Pancreas (tissue), 10 donors: Measurements from ENCODE around the gene ANP32B. TPM values are rescaled to one million over a fixed set of nuclear protein-coding genes. Genes with fewer than 3 reads are reported as not detected.

Experiments used
- ATAC-seq, 4 donors: fragments of 200-7000 bp; cut with Tn5 transposase; one replicate each; pipeline versions ENCODE4 v1.8.0 to v1.9.1; 2020; ENCODE audit warnings: mild to moderate bottlenecking in 4 of 4, moderate library complexity in 4 of 4
- DNase-seq, 6 donors: peaks; one replicate each; pipeline ENCODE4 v3.0.0-alpha.2; 2020
- FAIRE-seq: peaks from 2 replicates; lab custom pipeline; 2012; peaks lifted over from hg19 to GRCh38; lab: Jason Lieb, UNC
- H3K27ac ChIP-seq, 4 donors: fragments of 200-600 bp; sonication (generic); 1 replicate in 3 of 4; 2 replicates in 1 of 4; pipeline versions ENCODE4 v1.5.0 to v1.8.0; 2020
- H3K27me3 ChIP-seq, 4 donors: fragments of 200-600 bp; one replicate each; pipeline ENCODE4 v1.8.0; 2021
- H3K36me3 ChIP-seq, 3 donors: fragments of 200-600 bp; sonication (generic) in 1 of 3; one replicate each; pipeline versions ENCODE4 v1.5.0 to v1.8.0; 2020 to 2021
- H3K4me1 ChIP-seq, 3 donors: fragments of 200-600 bp; one replicate each; pipeline ENCODE4 v1.8.0; 2021
- H3K4me3 ChIP-seq, 4 donors: fragments of 200-600 bp; sonication (generic) in 2 of 4; one replicate each; pipeline versions ENCODE4 v1.5.0 to v1.8.0; 2020 to 2021
- H3K9me3 ChIP-seq, 4 donors: fragments of 200-600 bp; one replicate each; pipeline ENCODE4 v1.8.0; 2021
- WGBS, 2 donors: extraction: QIAGEN DNeasy Blood & Tissue Kit; methylation state at CpG; one replicate each; pipeline ENCODE4 v1.1.7; 2013; 5-methylcytosine and 5-hydroxymethylcytosine counted together
- intact Hi-C, 3 donors: fragments of 100-400 bp; cut with DNase I; formaldehyde crosslinking; loops; one replicate each; pipeline versions ENCODE4 v1.11.1 to v1.14.2; 2022
- polyA plus RNA-seq, 2 donors: library from polyadenylated mRNA; stranded (reverse); fragments of 200-250 nt; gene quantifications; one replicate each; pipeline ENCODE4 v1.2.3, GENCODE V29; 2013
- total RNA-seq, 6 donors: library from RNA; stranded (reverse); fragmentation: NEBNext Ultra II Directional in 4 of 6; extraction: Animal tissue kit (Norgen Biotek cat#: 25700) in 4 of 6; gene quantifications; one replicate each; pipeline versions ENCODE4 v1.2.1 to v1.2.4, GENCODE V29; 2021 to 2023
- TF ChIP-seq, protein P1 (sequence below), 4 donors: fragments of 200-600 bp; sonication (generic) in 3 of 4; IDR thresholded peaks; one replicate each; pipeline versions ENCODE4 v1.5.0 to v1.8.0; 2021; ENCODE audit warnings: antibody characterized with exemption in 4 of 4
- donor health status: healthy with polysubstance abuse.
- donor health status: DM: no; HTN: no; CAD: no; lungs with moderate emphysema.
- donor health status: DM: no; HTN: no; CAD: no.
- donor health status: control.
- donor health status: control.
- donor health status: Bipolar disorder and iron deficiency.
- donor health status: DM: yes; HTN: yes; CAD: no.
- donor health status: DM: no; HTN: no; CAD: no.
- donor health status: DM: no; HTN: no; CAD: no.
- donor health status: DM: yes; HTN: yes; CAD: no.

Gene ANP32B
- total and polyA plus RNA-seq, 8 donors = 48.8 to 89.3 (median 71.1) TPM

DNA sequence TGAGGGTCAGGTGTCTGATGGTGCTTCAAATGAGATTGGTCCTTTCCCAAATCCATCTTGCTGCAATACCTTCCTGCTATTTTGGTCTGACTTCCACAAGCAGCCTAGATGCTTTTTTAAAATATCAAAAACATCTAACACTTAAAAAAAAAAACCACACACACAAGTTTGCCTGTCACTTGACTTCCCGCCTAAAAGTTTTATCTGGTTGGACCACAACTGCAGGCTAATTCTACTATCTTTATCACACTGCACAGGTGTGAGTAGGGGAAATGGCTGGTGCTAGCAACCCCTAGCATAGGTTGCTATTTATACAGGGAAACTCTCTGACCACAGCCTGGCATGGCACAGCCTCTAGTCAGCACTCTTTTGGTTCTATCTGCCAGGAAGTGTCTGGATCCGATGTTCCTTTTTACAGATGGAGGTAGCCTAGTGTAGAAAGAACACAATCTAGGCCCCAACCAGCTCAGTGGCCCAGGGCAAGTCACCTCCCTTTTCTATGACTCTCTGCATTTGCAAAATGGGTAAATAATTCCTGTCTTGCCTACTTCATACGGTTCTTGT, 45.0 kb upstream of the ANP32B start, which contains the start of gene HEMGN:
HEMGN (minus strand) TSS at position 92 of the 564 bp plus-strand sequence; CDS start at position 56, 36 bp downstream.
- DNase-seq (no peak), FAIRE-seq (no peak), ATAC-seq (peak in 1 of 4 donors; percentile 53)
- TF ChIP-seq, protein P1, sequence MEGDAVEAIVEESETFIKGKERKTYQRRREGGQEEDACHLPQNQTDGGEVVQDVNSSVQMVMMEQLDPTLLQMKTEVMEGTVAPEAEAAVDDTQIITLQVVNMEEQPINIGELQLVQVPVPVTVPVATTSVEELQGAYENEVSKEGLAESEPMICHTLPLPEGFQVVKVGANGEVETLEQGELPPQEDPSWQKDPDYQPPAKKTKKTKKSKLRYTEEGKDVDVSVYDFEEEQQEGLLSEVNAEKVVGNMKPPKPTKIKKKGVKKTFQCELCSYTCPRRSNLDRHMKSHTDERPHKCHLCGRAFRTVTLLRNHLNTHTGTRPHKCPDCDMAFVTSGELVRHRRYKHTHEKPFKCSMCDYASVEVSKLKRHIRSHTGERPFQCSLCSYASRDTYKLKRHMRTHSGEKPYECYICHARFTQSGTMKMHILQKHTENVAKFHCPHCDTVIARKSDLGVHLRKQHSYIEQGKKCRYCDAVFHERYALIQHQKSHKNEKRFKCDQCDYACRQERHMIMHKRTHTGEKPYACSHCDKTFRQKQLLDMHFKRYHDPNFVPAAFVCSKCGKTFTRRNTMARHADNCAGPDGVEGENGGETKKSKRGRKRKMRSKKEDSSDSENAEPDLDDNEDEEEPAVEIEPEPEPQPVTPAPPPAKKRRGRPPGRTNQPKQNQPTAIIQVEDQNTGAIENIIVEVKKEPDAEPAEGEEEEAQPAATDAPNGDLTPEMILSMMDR (IDR thresholded peaks at IDR 0.05) = no peak
- intact Hi-C loops = loop anchor here in 1 of 3 donors (10.0 kb wide), 1 partner anchor 97 kb away; no protein-coding TSS in a partner anchor
- Histone ChIP-seq H3K36me3 (no peaks in the 10 kb centered on the region), H3K9me3 (no peaks in the 10 kb centered on the region), H3K27ac (no peak within 1 kb of the TSS), H3K4me3 (no peak within 1 kb of the TSS), H3K4me1 (no peaks in the 10 kb centered on the region), H3K27me3 (peaks cover 0 to 4% (median 2%) of the 10 kb centered on the region in 4 donors)
- WGBS, 2 donors = 66 to 68% methylated on average over 3 of the region's 3 CpGs

DNA sequence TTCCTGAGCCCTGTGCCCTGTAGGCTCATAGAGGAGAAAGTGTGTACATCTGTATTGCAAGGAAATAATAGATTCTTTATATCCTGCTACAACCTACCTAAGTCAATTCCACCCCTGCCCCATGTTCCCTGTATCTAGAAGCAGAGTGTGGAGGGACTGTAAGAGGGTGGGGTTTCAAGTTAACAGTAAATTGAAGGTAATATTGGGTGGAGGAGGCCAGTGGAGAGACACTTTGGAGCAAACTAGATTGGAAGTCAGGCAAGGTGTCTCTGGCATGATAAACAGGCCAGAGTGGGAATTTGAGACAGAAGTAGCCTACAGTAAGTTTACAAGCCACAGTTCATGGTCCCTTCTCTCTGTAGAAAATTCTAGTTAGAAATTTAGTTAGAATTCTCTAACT, 42.9 kb upstream of the ANP32B start:
- Histone ChIP-seq H3K36me3 (no peaks in the 10 kb centered on the region), H3K4me3 (no peak overlapping the region), H3K27me3 (peaks cover 0 to 3% (median 0%) of the 10 kb centered on the region in 4 donors), H3K27ac (no peak overlapping the region), H3K4me1 (no peaks in the 10 kb centered on the region), H3K9me3 (no peaks in the 10 kb centered on the region)
- TF ChIP-seq, protein P1 (IDR thresholded peaks at IDR 0.05) = no peak
- FAIRE-seq = no peak
- no peak for ATAC-seq
- intact Hi-C loops = no loop called here
- DNase-seq = no peak

DNA sequence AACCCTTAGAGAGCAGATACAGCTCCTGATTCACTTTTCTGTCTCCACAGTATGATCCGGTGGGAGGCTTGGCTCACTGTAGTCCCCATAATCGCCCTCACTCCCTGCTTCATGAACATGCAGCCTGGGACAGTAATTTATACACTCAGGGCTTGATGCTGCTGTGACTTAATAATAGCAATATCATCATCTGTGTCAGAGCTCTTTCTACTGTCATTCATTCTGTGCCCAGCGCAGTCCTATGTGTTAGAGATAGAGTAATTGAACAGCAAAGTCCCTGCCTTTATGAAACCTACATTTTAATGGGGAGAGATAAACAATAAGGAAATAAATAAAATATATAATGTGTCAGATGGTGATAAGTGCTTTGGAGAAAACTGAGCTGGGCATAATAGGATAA, 42.4 kb upstream of the ANP32B start:
- intact Hi-C loops = no loop called here
- DNase-seq = no peak
- Histone ChIP-seq H3K27me3 (peaks cover 0 to 3% (median 0%) of the 10 kb centered on the region in 4 donors), H3K4me3 (no peak overlapping the region), H3K9me3 (no peaks in the 10 kb centered on the region), H3K27ac (no peak overlapping the region), H3K4me1 (no peaks in the 10 kb centered on the region), H3K36me3 (no peaks in the 10 kb centered on the region)
- no peak for ATAC-seq
- 75 to 76% methylated on average over 3 of the region's 3 CpGs for WGBS, 2 donors
- TF ChIP-seq, protein P1 (IDR thresholded peaks at IDR 0.05) = no peak
- no peak for FAIRE-seq

DNA sequence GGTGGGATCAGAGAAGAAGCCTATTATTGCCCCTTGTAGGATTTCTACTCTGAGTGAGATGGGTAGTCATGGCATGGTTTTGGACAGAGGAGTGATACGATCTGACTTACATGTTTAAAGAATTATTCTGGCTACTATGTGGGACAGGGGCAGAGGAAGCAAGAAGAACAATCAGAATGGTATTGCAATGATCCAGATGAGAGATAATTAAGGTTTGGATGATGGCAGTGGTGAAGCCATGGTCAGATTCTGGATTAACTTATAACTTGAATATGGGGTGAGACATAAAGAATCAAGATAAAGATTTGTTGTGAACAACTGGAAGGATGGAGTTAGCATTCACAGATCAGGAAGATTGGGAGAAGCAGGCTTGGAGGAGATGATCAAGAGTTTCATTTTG, 41.8 kb upstream of the ANP32B start:
- DNase-seq = no peak
- no peak overlapping the region for H3K27ac ChIP-seq
- no peak for ATAC-seq
- 76 to 93% methylated on average over 1 of the region's 1 CpG for WGBS, 2 donors
- TF ChIP-seq, protein P1 (IDR thresholded peaks at IDR 0.05) = no peak
- no peaks in the 10 kb centered on the region for H3K36me3 ChIP-seq
- H3K27me3 ChIP-seq = peaks cover 0 to 3% (median 0%) of the 10 kb centered on the region in 4 donors
- intact Hi-C loops = no loop called here
- H3K4me1 ChIP-seq = no peaks in the 10 kb centered on the region
- no peak for FAIRE-seq
- H3K4me3 ChIP-seq = no peak overlapping the region
- H3K9me3 ChIP-seq = no peaks in the 10 kb centered on the region

DNA sequence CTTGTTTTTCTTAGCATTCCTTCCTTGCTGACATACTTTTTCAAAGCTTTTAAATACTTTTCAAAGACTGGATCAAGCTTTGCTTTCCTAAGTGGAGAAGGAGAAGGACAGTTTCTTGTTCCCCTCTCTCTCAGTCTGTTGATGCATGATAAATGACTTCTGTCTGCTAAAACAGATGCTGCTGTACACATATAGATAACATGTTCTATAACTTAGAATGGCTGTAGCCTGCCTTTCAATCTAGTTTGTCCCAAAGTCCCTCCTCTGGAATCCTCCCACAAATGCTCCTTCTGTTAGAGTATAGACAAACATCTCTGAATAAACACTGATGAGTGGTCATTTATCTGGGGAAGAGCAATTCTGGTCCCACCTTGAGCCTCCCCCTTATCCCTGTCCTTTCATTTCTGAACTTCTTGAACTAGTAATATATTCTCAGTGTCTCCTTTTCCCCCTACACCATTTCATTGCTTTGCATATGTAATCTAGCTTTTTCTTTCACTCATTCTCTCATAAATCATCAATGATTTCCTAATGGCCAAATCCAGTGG, 39.8 kb upstream of the ANP32B start:
- ATAC-seq = no peak

More for the DNA sequence above, 39.8 kb upstream of the ANP32B start:
- FAIRE-seq (no peak), DNase-seq (no peak)
- Histone ChIP-seq H3K4me3 (no peak overlapping the region), H3K9me3 (no peaks in the 10 kb centered on the region), H3K27me3 (no peaks in the 10 kb centered on the region), H3K27ac (no peak overlapping the region), H3K4me1 (no peaks in the 10 kb centered on the region), H3K36me3 (no peaks in the 10 kb centered on the region)
- TF ChIP-seq, protein P1 (IDR thresholded peaks at IDR 0.05) = no peak
- intact Hi-C loops = no loop called here
